Mesangial cell (primary cell): ENCODE data around the gene AOAH. TPM values are rescaled to one million over a fixed set of nuclear protein-coding genes. Genes with fewer than 3 reads are reported as not detected.

Experiments
- total RNA-seq: library from RNA; depleted of rRNA; stranded (reverse); fragments of >200 nt; gene quantifications from 2 replicates; pipeline ENCODE4 v1.2.3, GENCODE V29; 2015

Gene AOAH
- total RNA-seq = 0.38 and 0.49 TPM in 2 replicates

GRCh38 chr7:36723951-36724664 lies at the start of gene AOAH:
Gene AOAH, minus strand, starts transcription at chr7:36724494. Its CDS starts 346 bp downstream, at chr7:36724148.

